NCI-H345 treated with DMSO at 0.1 percent for 48 hours (cell line): ENCODE measurements around the gene SPANXA1.
"Not testable (repeated sequence)": the region's sequence is repeated elsewhere in the genome, so short reads cannot be mapped to it uniquely, and the experiment has no call there.

Experiments
- DNase-seq: peaks from one replicate; lab custom pipeline; 2025; ENCODE audit not compliant: unreplicated experiment; lab: John Stamatoyannopoulos, UW

The SPANXA1 gene

GRCh38 chrX:141584638-141585037, at the start of gene SPANXA1:
SPANXA1 (minus strand) TSS chrX:141584738; CDS start chrX:141584678, 60 bp downstream.
- not testable (repeated sequence) for DNase-seq

- no peak for DNase-seq
These were observed 47.6 kb upstream of the SPANXA1 start for GRCh38 chrX:141632124-141632523.

- no peak for DNase-seq
These were observed 34.8 kb upstream of the SPANXA1 start for GRCh38 chrX:141619336-141619735.

GRCh38 chrX:141609111-141609510, 24.6 kb upstream of the SPANXA1 start:
- DNase-seq = no peak

- not testable (repeated sequence) for DNase-seq
These were observed 4.9 kb upstream of the SPANXA1 start, which contains the start of gene SPANXA2 for GRCh38 chrX:141589408-141589807. SPANXA2 (plus strand) TSS chrX:141589708; CDS start chrX:141589768, 60 bp downstream.

- DNase-seq = not testable (repeated sequence)
These were observed 42.0 kb downstream of the SPANXA1 start for GRCh38 chrX:141542551-141542950.
